ENCODE data around the gene SRSF6.
A peak's percentile ranks its signal among the peaks of the same experiment; 100 is the strongest.
"Not testable (repeated sequence)": the region's sequence is repeated elsewhere in the genome, so short reads cannot be mapped to it uniquely, and the experiment has no call there.

Gene SRSF6

DNA sequence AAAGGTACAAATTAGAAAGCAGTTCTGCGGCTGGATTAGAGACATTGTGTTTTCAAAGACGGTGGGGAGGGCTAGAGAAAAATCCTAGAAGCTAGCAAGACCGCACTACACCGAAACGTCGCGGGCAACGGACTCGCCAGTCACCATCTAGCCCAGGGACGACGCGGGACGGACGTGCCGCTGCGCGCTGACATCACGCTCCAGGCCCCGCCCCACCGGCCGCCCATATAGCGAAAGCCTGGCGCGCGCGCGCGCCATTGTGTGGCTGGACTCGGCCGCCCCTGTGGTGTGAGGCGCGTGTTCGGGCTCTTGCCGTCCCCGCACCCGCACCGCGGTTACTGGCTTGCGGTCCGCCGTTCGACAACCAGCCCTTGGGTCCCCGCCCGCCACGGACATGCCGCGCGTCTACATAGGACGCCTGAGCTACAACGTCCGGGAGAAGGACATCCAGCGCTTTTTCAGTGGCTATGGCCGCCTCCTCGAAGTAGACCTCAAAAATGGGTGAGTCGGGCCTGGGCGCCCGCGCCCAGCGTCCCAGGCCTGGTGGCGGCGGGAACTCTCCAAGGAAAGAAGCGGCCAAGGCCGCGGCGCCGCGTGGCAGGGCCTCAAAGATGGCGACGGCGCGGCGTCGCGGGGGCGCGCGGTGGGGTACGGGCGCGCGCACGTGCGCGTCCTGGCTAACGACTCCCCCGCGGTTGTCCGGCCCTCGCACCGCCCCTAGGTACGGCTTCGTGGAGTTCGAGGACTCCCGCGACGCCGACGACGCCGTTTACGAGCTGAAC lies at the start of gene SRSF6:
TSS of gene SRSF6 (plus strand) at position 257 of the 782 bp plus-strand sequence. CDS start at position 395, 138 bp downstream.
- peak; percentile 65 for DNase-seq

DNA sequence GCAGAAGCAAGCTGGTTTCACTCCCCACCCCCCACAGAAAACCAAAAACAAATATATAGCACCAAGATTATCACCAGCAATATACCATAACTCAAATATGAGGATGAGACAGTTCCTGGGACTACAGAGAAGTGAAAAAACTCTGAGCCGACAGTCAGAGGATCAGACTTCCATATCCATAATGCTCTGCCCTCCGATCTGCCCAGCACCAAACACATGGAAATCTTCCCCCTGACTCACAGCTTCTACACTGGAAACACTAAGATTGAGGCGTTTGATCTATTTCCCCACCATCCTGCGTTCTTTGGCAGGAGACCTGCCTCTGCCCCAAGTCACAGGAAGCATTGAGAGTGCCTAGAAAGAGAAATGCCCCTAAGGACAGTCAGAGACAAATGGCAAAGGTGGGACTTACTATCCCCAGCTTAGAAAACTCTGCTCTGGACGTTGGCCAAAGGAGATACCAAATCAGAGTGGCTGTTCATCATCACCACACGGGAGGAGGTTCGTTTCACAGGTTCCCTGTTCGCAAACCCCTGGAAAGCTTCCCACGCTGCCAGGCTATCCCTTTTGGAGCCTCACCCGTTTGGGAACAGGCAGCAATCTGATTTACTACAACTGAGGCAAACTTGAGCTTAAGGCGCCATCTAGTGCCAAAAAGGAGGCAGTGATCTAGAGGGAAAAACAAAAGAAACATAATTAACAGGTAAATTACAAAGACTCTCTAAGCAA lies 48.7 kb upstream of the SRSF6 start:
- peak; percentile 2 for DNase-seq

DNA sequence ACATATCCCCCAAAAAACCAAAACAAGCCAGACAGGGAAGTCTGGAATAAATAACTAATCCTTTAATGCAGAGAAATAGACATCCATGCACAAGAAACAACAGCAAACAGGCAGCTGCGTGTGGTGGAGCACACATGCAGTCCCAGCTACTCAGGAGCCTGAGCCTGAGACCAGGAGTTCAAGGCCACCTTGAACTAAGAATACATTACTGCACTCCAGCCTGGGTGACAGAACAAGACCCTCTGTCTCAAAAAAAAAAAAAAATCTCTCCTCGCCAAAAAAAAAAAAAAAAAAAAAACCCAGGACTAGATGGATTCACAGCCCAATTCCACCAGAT lies 48.2 kb upstream of the SRSF6 start:
- no peak for DNase-seq

DNA sequence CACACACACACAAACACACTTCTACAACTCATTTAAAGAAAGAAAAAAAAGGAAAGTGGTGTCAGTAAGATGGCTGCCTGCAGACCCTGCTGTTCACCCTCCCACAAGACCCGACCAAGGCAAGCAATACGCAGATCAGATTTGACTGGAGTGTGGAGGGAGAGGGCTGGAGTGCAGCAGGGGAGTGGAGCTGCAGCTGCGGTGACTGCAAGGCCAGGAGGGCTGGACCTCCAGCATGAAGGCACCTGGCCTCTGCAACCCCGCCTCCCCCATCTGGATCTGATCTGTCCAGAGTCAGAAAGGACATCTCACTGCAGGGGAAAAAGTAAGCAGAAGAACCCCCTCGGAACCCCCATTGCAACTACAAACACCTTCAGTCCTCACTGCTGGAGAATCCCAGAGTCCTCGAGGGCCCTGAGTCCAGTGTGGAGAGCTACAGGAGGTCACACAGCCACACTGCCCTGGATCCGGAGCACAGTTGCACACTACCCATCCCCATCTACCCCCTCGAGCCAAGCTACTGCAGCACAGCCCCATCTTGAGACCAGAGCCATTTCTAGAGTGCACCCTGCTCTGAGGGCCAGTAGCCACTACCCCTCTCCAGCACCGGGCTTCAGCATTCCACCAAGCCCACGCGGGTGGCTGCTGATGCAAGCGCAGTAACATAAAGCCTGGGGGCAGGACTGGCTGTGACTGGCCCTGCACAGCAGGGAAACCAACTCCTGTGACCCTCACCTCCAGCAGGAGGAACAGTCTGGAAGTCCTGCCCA lies 41.9 kb upstream of the SRSF6 start:
- no peak for DNase-seq

DNA sequence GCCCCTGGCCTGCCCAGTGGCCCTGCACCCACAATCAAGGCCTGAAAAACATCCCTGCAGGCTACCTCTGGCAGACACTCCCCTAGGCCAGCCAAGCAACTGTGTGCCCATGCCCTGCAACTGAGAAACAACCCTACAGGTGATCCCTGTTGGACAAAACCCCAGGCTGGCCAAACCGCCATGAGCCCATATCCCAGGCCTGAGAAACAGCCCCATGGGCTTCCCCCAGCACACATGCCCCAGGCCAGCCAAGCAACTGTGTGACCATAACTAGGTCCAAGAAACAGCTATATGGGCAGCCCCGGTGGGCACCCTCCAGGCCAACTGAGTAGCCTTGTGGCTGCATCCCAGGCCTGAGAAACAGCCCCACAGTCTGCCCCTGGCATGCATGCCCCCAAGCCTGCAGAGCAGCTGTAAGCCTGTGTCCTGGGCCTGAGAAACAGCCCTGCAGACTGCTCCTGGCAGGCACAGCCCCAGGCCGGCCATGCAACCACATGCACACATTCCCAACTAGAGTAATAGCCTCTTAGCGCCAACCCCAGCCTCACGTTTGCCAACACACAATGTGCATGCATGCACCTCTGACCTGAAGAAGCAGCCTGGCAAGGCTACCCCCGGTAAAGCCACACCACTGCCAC lies 41.0 kb upstream of the SRSF6 start:
- DNase-seq = no peak

DNA sequence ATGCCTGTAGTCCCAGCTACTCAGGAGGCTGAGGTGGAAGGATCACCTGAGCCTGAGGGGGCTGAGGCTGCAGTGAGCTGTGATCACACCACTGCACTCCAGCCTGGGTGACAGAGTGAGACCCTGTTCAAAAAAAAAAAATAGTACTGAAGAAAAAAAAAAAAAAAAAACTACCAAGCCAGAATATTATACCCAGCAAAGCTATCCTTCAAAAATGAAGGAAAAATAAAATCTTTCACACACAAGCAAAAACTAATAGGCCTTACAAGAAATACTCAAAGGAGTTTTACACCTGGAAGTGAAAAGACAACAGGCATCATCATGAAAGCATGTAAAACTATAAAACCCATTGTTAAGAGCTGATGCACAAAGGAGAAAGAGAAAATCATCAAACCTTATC lies 37.5 kb upstream of the SRSF6 start:
- no peak for DNase-seq

DNA sequence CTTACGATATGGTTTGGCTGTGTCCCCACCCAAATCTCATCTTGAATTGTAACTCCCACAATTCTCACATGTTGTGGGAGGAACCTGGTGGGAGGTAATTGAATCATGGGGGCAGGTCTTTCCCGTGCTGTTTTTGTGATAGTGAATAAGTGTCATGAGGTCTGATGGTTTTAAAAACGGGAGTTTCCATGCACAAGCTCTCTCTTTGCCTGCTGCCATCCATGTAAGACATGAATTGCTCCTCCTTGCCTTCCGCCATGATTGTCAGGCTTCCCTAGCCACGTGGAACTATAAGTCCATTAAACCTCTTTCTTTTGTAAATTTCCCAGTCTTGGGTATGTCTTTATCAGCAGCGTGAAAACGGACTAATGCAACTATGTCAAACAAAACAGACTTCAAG lies 36.8 kb upstream of the SRSF6 start:
- DNase-seq = not testable (repeated sequence)

DNA sequence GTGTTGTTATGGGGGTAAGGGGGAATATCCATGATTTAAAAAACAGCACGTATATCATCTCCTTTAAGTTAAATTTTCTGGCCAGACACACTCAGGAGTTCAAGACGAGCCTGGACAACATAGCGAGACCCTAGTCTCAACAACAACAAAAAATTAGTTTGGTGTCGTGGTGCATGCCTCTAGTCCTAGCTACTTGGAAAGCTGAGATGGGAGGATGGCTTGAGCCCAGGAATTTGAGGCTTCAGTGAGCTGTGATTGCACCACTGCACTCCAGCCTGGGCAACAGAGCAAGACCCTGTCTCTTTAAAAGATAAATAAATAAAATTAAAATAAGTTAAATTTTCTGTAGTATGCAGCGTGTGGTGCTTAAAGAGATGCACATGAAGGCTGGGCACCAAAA lies 31.5 kb upstream of the SRSF6 start:
- DNase-seq = no peak

DNA sequence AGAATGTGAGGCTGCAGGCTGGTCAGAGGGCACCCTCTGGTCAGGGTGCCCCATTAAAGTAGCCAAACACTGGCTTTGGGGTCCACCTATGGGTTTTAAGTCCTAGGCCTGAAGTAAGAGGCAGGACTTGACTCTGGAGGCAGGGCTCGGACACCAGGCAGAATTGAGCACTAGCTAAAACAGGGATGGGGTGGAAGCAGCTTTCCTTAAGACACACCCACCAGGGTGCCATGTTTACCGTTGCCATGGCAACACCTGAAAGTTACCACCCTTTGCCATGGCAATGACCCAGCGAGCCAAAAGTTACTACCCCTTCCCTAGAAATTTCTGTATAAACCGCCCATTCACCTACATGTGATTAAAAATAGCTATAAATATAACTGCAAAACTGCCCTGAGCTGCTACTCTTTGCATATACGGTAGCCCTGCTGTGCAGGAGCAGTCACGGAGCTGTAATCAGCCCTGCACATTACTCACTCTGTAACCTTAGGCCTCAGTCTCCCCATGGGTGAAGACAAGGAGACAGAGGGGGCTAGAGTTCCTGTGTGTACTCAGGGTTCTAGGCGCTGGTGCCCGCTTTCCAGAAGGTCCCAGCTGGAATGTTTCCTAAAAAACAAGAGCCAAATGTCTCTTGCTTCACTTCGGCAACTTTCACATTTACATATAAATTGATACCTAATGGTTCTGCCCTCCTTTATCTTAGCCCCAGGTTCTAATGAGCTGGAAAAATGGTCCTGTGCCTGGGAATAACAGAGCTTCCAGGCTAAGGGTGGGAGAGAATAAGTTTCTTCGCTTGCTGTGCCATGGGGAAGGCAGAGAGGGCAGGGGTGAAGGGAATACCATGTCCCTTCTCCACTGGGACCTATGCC lies 27.2 kb upstream of the SRSF6 start:
- DNase-seq = no peak

DNA sequence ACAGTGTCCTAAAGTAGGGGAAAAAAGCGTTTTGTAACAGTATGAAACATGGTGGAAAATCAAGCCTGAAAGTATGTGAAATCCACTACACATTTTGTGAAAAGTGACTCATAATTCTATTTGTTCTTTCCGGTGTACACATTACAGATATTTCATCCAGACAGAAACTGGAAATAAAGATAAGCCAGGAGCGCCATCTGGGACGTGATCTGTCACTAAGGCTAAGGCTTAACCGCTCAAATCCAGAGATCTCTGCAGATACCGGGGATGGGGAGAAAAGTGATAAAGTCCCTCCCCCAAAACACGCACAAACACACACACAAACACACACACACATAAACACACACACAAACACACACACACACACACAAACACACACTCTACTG lies 26.6 kb upstream of the SRSF6 start:
- no peak for DNase-seq

DNA sequence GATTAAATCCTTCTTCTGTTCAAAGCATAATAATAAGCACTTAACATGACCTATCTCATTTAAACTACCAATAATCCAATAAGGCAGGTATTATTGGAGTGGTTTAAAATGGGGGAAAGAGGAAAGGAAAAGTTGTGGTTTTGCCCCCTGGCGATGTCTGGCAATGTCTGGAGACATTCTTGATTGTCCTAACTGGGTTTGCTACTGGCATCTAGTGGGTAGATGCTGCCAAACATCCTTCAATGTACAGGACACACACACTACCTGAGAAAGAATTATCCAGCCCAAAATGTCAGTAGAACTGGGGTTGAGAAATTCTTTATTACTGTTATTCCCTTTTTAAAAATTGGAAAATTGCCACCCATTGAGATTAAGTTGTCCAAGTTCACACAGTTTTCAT lies 25.2 kb upstream of the SRSF6 start:
- DNase-seq = no peak

DNA sequence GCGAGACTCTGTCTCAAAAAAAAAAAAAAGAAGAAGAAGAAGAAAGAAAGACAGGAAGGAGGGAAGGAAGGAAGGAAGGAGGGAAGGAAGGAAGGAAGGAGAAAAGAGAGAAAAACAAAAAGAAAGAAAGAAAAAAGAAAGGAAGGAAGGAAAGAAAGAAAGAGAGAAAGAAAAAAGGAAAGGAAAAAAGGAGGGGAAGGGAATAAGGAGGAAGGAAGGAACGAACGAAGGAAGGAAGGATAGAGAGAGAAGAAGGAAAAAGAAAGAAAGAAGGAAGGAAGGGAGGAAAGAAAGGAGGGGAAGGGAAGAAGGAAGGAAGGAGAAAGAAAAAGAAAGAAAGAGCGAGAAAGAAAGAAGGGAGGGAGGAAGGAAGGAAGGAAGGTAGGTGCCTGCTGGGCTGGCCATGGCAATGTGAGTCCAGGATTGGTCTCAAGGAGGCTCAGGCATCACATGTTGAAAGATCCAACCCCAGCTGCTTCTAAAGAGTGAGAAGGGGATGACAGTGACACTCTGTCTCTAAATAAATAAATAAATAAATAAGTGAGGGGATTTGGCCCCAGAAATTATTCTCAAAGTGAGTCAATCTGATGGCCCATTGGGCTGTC lies 24.3 kb upstream of the SRSF6 start:
- no peak for DNase-seq

DNA sequence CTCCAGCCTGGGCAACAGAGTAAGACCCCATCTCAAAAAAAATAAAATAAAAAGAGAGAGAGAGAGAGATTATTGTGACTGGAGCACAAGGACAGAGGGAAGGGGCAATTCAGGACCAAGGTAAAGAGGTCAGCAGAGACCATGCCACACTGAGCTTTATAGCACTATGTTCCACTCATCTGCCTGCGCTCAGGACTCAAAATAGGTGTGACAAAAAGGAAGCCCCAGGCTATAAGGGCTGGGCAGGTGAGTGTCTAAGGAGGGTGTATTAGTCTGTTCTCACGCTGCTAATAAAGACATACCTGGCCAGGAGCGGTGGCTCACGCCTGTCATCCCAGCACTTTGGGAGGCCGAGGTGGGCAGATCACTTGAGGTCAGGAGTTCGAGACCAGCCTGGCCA lies 23.1 kb upstream of the SRSF6 start:
- DNase-seq = no peak

DNA sequence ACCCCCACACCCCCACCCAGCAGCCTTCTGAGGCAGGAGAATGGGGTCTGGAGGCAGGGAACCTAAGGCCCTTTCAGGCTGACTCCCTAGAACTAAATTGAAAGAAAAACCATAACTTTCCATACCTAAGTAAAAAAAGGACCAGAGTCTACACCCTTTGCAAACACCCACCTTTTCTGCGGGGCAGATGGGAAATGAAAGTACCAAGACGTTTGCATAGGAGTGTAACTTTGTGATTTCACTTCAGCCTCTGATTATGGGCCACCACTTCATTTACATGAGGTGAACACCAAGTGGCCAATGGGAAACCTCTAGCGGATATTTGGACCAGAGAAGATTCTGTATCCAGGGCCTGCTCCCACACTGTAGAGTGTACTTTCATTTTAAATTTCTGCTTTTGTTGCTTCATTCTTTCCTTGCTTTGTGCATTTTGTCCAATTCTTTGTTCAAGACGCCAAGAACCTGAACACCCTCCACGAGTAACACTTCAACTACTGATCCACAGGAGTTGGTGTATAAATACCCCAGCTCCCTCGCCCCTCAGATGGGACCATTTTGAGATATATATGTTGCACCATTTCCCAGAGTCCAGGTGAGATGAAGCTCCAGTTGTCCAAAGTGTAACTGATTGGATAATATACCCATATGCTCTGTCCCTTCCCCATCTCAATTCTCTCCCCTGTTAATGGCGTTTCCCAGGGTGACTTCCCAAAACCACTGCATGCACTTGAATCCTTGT lies 18.9 kb upstream of the SRSF6 start:
- DNase-seq = no peak

DNA sequence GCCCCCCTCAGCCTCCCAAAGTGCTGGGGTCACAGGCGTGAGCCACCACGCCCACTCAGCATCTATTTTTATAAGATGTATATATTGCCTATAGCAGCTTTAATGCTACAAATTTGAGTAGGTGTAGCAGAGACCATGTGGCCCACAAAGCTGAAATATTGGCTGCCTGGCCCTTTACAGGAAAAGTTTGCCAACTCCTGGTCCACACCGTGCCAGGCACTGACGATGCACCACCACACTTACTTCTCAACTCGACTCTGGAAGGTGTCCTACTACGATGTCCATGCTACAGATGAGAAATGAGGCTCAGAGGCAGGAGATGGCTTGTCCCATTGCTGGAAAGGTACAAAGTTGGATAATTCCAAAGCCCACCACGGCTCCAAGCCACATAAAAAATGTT lies 17.2 kb upstream of the SRSF6 start:
- no peak for DNase-seq

DNA sequence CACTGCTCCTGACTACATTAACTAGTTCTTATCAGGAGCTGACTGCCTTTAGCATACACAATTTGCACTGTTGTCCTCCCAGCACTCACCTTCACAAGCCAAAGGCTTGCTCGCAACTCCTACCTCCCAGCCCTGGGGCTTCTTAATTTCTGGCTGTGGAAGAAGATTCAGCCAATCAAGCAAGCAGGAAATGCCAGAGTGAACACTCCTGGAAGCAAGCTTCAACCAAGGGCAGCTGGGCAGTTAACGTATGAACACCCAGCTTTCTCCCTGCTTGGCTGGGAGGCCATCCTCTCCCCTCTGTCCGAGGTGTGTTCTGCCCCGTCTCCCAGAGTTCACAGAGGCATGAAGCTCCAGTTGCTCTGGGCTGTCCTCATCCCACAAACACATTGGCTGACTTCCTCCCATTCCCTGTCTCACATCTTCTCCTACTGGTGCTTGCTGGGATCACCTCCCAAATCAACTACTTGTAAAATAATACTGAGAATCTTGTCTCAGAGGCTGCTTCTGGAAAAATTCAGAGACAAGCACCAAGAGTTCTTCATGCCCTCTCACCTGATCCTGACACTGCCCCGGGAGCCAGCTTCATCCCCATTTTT lies 15.3 kb upstream of the SRSF6 start:
- DNase-seq = no peak

DNA sequence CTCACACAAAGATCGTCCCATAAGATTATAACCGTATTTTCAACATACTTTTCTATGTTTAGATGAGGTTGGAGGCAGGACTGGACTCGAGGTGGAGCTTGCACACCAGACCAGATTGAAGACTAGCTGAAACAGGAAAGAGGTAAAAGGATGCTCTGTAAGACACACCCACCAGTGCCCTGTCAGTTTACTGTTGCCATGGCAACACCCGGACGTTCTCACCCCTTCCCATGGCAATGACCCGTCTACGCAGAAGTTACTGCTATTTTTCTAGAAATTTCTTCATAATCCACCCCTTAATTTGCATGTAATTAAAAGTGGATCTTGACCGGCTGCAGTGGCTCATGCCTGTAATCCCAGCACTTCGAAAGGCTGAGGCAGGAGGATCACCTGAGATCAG lies 13.6 kb upstream of the SRSF6 start:
- DNase-seq = no peak

DNA sequence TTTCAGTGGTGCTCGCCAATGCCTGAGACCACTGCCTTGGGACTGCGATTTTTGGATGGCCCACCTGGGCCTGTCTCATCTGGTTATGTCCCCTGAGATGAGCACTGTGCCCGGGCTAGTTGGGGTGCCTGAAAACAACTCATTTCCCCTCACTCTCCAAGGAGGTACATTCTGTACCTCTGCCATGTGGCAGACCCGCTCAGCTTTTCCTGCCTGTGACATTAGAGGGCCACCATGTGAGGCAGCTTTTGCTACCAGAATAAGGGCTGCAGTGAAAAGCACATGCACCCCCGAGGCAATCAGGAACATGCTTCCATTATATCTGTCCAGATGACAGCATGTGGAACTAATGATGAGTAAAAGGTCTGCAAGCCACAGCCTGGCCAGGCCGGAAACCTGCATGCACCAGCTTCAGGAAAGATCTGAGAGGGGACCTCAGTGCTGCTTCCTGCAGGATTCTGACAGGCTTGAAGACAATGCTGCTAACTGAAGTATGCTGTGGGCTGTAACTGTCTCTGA lies 11.3 kb upstream of the SRSF6 start:
- no peak for DNase-seq

DNA sequence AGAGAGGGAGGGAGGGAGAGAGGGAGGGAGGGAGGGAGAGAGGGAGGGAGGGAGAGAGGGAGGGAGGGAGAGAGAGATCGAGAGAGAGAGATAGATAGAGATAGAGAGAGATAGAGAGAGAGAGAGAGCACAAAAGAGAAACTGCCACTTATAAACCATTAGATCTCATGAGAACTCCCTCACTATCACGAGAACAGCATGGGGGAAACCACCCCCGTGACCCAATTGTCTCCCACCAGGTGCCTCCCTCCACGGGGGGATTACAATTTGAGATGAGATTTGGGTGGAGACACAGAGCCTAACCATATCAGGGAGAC lies 9.3 kb upstream of the SRSF6 start:
- DNase-seq = not testable (repeated sequence)

DNA sequence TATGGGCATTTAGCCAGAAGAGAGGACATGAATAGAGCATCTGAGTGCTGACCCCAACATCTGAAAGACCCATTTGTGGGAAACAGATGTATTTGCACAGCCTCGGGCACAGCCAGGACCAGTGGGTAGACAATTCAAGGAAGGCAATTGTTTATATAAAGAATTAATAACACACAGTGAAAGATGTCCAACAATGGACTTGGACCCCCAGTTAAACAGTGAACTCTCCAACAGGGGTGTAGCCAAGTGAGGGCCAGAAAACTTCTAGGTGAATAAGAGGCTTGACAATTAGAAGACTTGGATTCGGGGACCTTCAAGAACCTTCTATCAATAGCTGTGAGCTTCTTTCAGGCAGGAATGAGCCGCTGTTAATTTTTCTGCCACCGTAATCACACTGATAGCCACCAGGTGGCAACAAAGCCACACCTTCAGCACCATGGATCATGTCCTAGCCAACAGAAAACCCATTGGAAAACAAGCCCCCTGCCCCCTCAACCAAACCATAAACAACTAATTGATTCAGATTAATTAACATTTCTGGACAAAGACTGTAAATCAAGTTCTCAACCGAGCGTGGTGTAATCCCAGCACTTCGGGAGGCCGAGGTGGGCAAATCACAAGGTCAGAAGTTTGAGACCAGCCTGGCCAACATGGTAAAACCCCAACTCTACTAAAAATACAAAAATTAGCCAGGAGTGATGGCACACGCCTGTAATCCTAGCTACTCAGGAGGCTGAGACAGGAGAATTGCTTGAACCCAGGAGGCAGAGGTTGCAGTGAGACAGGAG lies 8.8 kb upstream of the SRSF6 start:
- DNase-seq = peak; percentile 30

Measured in NCI-H1694 (cell line).